SU-DHL-6 (cell line): ENCODE results near the gene INTS11.

Experiments used
- EZH2phosphoT487 ChIP-seq: fragments of 200-600 bp; sonication (generic), shearing (Covaris generic); conservative IDR thresholded peaks from 2 replicates; pipeline ENCODE4 v1.6.1; 2018; ENCODE audit warnings: mild to moderate bottlenecking, antibody characterized with exemption, low read length, moderate library complexity, mixed read lengths
- TF ChIP-seq, protein P1 (sequence below): fragments of 200-600 bp; sonication (generic); IDR thresholded peaks from one replicate; pipeline ENCODE4 v1.5.1; 2017; ENCODE audit warnings: antibody characterized with exemption, mild to moderate bottlenecking, low read length, moderate library complexity; ENCODE audit not compliant: insufficient read depth, poor library complexity, severe bottlenecking

DNA sequence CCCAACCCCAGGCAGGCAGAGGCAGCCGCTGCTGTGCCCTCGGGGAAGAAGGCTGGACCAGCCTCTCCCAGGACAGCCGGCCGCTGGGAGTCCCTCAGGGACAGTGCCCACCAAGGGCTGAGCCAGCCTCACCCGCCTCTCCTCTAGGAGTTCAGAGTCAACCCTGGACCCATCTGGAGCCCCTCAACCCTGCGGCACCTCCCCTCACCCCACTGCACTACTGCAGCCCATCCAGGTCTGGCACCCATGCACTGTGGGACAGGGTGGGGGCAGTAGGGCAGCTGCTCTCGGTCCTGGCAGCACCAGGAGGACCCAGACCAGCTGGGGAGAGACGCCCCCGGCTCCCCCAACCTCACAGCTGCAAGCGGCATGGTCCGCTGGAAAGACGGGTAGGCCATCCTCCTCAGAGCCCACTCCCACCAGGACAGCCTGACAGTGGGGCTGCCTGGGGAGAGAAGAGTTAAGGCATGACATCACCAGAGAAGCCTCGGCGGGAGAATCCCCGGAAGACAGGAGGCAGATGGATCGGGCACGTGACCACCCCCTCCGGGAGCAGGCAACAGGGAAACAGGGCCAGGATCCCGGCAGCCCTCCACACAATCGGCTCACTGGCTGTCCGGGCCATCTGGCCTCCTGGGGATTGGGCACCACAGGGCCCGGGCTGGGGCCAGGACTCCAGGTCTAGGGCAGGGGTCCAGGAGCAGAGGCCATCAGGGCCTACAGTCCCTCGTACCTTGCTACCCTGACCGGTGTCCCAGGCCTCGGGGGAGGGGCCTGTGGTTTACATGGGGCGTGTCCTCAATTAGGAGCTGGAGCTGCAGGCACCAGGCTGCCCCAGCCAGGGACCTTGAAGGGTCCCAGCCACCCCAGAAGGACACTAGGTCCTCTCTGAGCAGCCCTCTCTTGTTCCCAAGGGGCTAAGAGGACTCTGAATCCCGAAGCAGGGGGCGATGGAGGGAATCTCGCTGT lies 19.8 kb downstream of the INTS11 start:
- TF ChIP-seq, protein P1, sequence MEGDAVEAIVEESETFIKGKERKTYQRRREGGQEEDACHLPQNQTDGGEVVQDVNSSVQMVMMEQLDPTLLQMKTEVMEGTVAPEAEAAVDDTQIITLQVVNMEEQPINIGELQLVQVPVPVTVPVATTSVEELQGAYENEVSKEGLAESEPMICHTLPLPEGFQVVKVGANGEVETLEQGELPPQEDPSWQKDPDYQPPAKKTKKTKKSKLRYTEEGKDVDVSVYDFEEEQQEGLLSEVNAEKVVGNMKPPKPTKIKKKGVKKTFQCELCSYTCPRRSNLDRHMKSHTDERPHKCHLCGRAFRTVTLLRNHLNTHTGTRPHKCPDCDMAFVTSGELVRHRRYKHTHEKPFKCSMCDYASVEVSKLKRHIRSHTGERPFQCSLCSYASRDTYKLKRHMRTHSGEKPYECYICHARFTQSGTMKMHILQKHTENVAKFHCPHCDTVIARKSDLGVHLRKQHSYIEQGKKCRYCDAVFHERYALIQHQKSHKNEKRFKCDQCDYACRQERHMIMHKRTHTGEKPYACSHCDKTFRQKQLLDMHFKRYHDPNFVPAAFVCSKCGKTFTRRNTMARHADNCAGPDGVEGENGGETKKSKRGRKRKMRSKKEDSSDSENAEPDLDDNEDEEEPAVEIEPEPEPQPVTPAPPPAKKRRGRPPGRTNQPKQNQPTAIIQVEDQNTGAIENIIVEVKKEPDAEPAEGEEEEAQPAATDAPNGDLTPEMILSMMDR = no peak
- TF ChIP-seq EZH2phosphoT487 = no peak
